T-helper 2 cell treated with Interferon-gamma antibody and Interleukin-4, amounts not matched to agents 5 μg/mL and 100 μg/mL, for 36 hours (primary cell): Measurements from ENCODE around the gene SLC1A7.

ENCODE experiments used
- DNase-seq: peaks from one replicate; pipeline ENCODE4 v3.0.0; 2021; ENCODE audit warnings: low spot score
- H3K27ac Mint-ChIP-seq: one replicate; pipeline ENCODE4 v1.8.0; 2021; ENCODE audit warnings: mild to moderate bottlenecking, mixed read lengths
- H3K27me3 Mint-ChIP-seq: one replicate; pipeline ENCODE4 v1.8.0; 2021; ENCODE audit warnings: low read depth, mixed read lengths
- H3K36me3 Mint-ChIP-seq: one replicate; pipeline ENCODE4 v1.8.0; 2021; ENCODE audit warnings: low read depth, mixed read lengths
- H3K4me1 Mint-ChIP-seq: one replicate; pipeline ENCODE4 v1.8.0; 2021; ENCODE audit warnings: low read depth, mixed read lengths
- H3K4me3 Mint-ChIP-seq: one replicate; pipeline ENCODE4 v1.8.0; 2022; ENCODE audit warnings: mild to moderate bottlenecking, moderate library complexity, mixed read lengths
- H3K9me3 Mint-ChIP-seq: one replicate; pipeline ENCODE4 v1.8.0; 2021; ENCODE audit warnings: mixed read lengths

SLC1A7 gene

GRCh38 chr1:53153752-53154151 lies 11.3 kb upstream of the SLC1A7 start:
- Mint-ChIP-seq H3K4me1 (no peaks in the 10 kb centered on the region), H3K4me3 (no peak overlapping the region), H3K36me3 (no peaks in the 10 kb centered on the region), H3K27me3 (peaks cover 5% of the 10 kb centered on the region), H3K27ac (no peak overlapping the region), H3K9me3 (no peaks in the 10 kb centered on the region)
- DNase-seq = no peak

- DNase-seq = no peak
- H3K36me3 Mint-ChIP-seq = no peaks in the 10 kb centered on the region
- no peak overlapping the region for H3K27ac Mint-ChIP-seq
- no peak overlapping the region for H3K4me3 Mint-ChIP-seq
- peaks cover 4% of the 10 kb centered on the region for H3K27me3 Mint-ChIP-seq
- no peaks in the 10 kb centered on the region for H3K4me1 Mint-ChIP-seq
- H3K9me3 Mint-ChIP-seq = no peaks in the 10 kb centered on the region
Observed at GRCh38 chr1:53148123-53148522, 5.7 kb upstream of the SLC1A7 start.

DNA sequence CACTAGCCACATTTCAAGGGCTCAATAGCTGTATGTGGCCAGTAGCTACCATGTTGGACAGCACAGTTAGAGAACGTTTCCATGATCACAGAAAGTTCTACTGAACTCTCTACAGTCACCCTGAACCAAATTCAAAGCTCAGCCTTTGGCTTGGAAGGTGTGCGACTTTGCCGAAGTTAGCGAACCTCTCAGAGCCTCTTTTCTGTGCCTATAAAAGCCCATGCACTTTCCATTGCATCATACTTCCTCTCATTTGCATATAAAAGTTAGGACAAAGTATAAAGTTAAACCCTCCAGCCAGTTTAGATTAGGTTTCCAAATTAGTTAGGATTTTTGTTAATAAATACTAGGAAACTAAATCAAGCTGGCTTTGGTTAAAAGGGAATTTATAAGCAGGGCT lies 4.7 kb upstream of the SLC1A7 start:
- no peak overlapping the region for H3K4me3 Mint-ChIP-seq
- no peaks in the 10 kb centered on the region for H3K9me3 Mint-ChIP-seq
- H3K36me3 Mint-ChIP-seq = no peaks in the 10 kb centered on the region
- H3K4me1 Mint-ChIP-seq = no peaks in the 10 kb centered on the region
- H3K27ac Mint-ChIP-seq = no peak overlapping the region
- H3K27me3 Mint-ChIP-seq = peaks cover 4% of the 10 kb centered on the region
- no peak for DNase-seq

GRCh38 chr1:53145942-53146708 lies 3.7 kb upstream of the SLC1A7 start:
- Mint-ChIP-seq H3K27ac (no peak overlapping the region), H3K4me3 (no peak overlapping the region), H3K9me3 (no peaks in the 10 kb centered on the region), H3K36me3 (no peaks in the 10 kb centered on the region), H3K4me1 (no peaks in the 10 kb centered on the region), H3K27me3 (peaks cover 4% of the 10 kb centered on the region)
- DNase-seq = no peak

- Mint-ChIP-seq H3K27ac (no peak overlapping the region), H3K4me1 (no peaks in the 10 kb centered on the region), H3K36me3 (no peaks in the 10 kb centered on the region), H3K9me3 (no peaks in the 10 kb centered on the region), H3K27me3 (peaks cover under 1% of the 10 kb centered on the region), H3K4me3 (no peak overlapping the region)
- DNase-seq = no peak
Observed at GRCh38 chr1:53145619-53145941, 3.1 kb upstream of the SLC1A7 start.

DNA sequence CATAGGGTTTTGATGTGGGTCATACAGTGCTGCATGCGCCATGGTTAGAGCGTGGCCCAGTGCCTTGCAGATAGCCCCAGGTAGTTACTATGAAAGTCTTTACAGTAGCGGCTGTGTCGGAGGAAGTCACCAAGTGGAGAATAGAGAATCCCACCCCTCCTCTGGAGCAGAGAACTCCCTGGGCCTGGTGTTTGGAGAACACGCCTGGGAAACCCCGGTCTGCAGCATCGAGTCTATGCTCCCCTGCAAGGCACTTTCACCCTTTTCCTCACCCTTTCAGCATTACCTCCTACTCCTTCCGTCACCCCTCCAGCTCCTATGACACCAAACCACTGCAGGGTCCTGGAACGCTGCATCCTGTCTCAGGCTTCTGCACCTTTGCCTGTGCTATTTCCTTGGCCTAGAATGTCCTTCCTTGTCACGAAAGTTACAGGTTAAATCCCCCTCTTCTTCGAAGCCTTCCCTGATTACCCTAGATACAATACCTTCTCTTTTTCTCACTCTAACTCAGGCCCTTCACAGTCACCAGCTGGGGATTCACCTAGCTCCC lies 2.7 kb upstream of the SLC1A7 start:
- Mint-ChIP-seq H3K9me3 (no peaks in the 10 kb centered on the region), H3K36me3 (no peaks in the 10 kb centered on the region), H3K4me3 (no peak overlapping the region), H3K4me1 (no peaks in the 10 kb centered on the region), H3K27ac (no peak overlapping the region), H3K27me3 (no peaks in the 10 kb centered on the region)
- DNase-seq = no peak

DNA sequence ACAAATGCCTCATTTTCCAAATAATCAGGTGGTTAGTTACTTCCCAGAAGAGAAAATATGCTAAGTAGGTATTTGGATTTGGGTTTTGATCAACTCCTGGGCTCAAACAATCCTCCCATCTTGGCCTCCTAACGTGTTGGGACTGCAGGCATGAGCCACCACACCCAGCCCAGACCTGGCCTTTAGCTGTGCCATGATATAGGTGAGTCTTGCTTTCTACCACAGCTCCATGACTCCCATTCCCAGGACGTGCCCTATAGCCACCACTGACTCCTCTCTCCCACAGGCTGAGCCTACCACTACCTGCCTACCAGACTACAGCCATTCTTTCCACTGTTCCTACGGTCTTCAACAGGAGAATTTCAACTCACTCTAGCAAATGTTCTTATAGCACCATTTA lies 1.8 kb upstream of the SLC1A7 start:
- H3K36me3 Mint-ChIP-seq = no peaks in the 10 kb centered on the region
- no peak for DNase-seq
- no peaks in the 10 kb centered on the region for H3K9me3 Mint-ChIP-seq
- no peaks in the 10 kb centered on the region for H3K27me3 Mint-ChIP-seq
- H3K27ac Mint-ChIP-seq = no peak overlapping the region
- no peak overlapping the region for H3K4me3 Mint-ChIP-seq
- H3K4me1 Mint-ChIP-seq = no peaks in the 10 kb centered on the region

DNA sequence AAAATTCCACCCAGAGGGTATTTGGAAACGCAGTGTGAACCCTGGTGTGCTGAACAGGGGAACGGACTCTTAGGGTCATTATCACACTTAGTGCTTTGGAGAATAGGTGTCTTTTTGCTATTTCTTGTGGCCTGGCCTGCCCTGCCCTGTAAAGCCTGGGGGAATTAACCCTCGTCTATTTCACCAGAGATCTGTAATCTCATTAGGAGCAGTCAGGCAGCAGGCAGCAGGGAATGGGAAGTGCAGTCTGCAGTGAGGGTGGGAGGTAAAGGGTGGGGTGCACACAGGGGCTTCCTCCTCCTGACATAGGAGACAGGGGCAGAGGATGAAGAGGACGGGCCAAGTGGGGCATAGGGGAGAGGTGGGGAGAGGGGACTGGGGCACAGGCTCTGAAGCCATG lies 1.1 kb upstream of the SLC1A7 start:
- Mint-ChIP-seq H3K27ac (no peak overlapping the region), H3K9me3 (no peaks in the 10 kb centered on the region)

DNA sequence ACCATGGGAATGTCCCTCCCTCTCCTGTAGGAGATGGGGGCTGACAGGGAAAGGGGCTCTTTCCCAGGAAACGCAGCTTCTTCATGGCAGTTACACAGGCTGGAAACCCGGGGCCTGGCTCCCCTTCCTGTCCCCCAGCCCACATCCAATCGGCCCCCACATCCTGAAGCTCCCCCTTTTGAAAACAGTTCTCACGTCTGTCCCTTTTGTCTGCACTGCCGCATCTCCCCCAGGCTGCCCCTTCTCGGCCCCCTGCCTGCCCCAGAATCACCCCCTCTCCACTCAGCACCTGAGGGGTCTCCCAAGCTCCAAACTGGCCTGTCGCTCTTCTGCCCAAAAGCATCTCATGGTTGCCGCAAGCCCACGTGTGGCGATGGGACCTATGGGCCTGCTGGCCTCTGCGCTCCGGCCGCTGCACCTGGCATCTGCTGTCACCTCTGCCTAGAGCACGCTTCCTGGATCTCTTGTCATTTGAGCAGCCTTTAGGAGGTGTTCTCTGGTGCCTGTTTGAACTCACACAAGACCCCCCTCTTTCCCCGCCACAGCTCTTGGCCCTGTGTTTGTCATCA lies 867 bp downstream of the SLC1A7 start:
- no peak for DNase-seq
- Mint-ChIP-seq H3K27ac (no peak overlapping the region), H3K36me3 (no peaks in the 10 kb centered on the region), H3K9me3 (peaks cover 13% of the 10 kb centered on the region), H3K4me3 (no peak overlapping the region), H3K4me1 (no peaks in the 10 kb centered on the region), H3K27me3 (no peaks in the 10 kb centered on the region)

More for the DNA sequence above, 1.1 kb upstream of the SLC1A7 start:
- Mint-ChIP-seq H3K4me3 (no peak overlapping the region), H3K36me3 (no peaks in the 10 kb centered on the region), H3K27me3 (no peaks in the 10 kb centered on the region), H3K4me1 (no peaks in the 10 kb centered on the region)
- DNase-seq = no peak

- DNase-seq = no peak
- H3K27me3 Mint-ChIP-seq = no peaks in the 10 kb centered on the region
- H3K4me1 Mint-ChIP-seq = no peaks in the 10 kb centered on the region
- no peak overlapping the region for H3K4me3 Mint-ChIP-seq
- no peaks in the 10 kb centered on the region for H3K36me3 Mint-ChIP-seq
- H3K9me3 Mint-ChIP-seq = peaks cover 13% of the 10 kb centered on the region
- H3K27ac Mint-ChIP-seq = no peak overlapping the region
Observed at GRCh38 chr1:53140451-53140850, 2.0 kb downstream of the SLC1A7 start.

- peaks cover 13% of the 10 kb centered on the region for H3K9me3 Mint-ChIP-seq
- no peaks in the 10 kb centered on the region for H3K36me3 Mint-ChIP-seq
- no peaks in the 10 kb centered on the region for H3K4me1 Mint-ChIP-seq
- no peak for DNase-seq
- no peak overlapping the region for H3K4me3 Mint-ChIP-seq
- no peak overlapping the region for H3K27ac Mint-ChIP-seq
- H3K27me3 Mint-ChIP-seq = no peaks in the 10 kb centered on the region
Observed at GRCh38 chr1:53139951-53140361, 2.5 kb downstream of the SLC1A7 start.

GRCh38 chr1:53138991-53139884 lies 3.2 kb downstream of the SLC1A7 start:
- DNase-seq = no peak

DNA sequence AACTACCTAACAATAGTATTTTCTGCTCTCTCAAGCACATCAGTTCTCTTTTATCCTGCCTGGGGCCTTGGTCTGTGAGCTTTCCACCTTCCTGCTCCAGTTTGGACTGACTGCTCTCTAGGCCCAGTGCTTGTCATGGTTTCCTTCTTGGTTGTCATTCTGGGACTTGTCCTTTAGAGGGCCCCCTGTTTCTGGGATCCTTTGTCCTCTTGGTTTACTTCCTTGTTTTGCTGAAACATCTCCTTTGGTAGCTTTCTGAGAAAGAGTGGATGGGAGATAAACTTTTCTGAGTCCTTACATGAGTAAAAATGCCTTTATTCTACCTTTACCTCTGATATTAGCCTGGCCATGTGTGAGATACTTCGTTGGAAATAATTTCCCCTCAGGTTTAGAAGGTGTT lies 4.7 kb downstream of the SLC1A7 start:
- Mint-ChIP-seq H3K4me3 (no peak overlapping the region), H3K27ac (no peak overlapping the region), H3K4me1 (no peaks in the 10 kb centered on the region), H3K9me3 (peaks cover 13% of the 10 kb centered on the region), H3K27me3 (peaks cover 1% of the 10 kb centered on the region), H3K36me3 (no peaks in the 10 kb centered on the region)
- no peak for DNase-seq

More at GRCh38 chr1:53138991-53139884, 3.2 kb downstream of the SLC1A7 start:
- H3K27me3 Mint-ChIP-seq = no peaks in the 10 kb centered on the region
- H3K4me3 Mint-ChIP-seq = no peak overlapping the region
- no peak overlapping the region for H3K27ac Mint-ChIP-seq
- H3K4me1 Mint-ChIP-seq = no peaks in the 10 kb centered on the region
- H3K36me3 Mint-ChIP-seq = no peaks in the 10 kb centered on the region
- peaks cover 13% of the 10 kb centered on the region for H3K9me3 Mint-ChIP-seq

DNA sequence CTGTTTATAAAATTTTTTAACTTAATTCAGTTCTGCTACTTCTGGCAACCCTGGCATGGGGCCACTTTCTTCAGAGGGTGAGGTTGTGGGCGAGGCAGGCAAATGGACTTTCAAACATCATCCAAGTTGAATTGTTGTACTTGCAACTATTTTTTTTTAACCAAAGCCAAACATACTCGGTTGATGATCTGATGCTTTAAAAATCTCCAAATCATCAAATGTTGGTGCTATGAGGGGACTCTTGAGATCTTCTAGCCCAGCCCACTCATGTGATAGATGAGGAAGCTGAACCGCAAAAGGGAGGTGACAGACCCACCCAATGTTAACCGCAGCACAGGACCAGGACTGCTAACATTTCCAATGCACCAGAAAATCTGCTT lies 6.7 kb downstream of the SLC1A7 start:
- Mint-ChIP-seq H3K4me3 (no peak overlapping the region), H3K9me3 (peaks cover 13% of the 10 kb centered on the region), H3K27ac (no peak overlapping the region), H3K36me3 (no peaks in the 10 kb centered on the region), H3K4me1 (no peaks in the 10 kb centered on the region), H3K27me3 (peaks cover 2% of the 10 kb centered on the region)
- no peak for DNase-seq
